Breast epithelium (tissue), 3 donors: ENCODE results near the gene TSNAXIP1.

Experiments
- CTCF ChIP-seq, 3 donors: fragments of 450-650 bp; IDR thresholded peaks; one replicate each; pipeline ENCODE4 v1.5.1; 2016 to 2017; ENCODE audit warnings: antibody characterized with exemption in 3 of 3, mild to moderate bottlenecking in 3 of 3, moderate library complexity in 3 of 3
- POLR2A ChIP-seq: fragments of 450-650 bp; IDR thresholded peaks from one replicate; pipeline ENCODE4 v1.6.1; 2016; ENCODE audit warnings: antibody characterized with exemption, mild to moderate bottlenecking, moderate library complexity
- POLR2AphosphoS5 ChIP-seq, 3 donors: sonication (generic); formaldehyde crosslinking; IDR thresholded peaks; one replicate each; pipeline ENCODE4 v1.6.1; 2017; ENCODE audit warnings: antibody characterized with exemption in 3 of 3

DNA sequence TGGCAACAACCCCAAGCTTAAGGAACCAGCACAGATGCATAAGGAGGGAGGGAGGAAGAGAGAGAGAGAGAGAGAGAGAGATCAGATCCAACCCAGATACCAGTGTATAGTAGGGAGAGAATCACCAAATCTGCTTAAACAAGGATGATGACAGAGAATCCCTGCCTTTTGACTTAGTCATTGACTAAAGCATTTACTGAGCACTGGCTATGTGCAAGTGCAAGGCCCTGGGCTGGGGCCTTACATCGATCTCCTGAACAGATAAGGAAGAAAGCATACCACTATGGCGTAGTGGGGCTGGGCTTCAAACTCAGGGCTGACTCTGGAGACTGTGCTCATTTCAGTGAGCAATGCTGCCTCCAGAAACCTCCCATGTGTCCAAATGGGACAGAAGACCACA, 15.8 kb downstream of the TSNAXIP1 start:
- TF ChIP-seq POLR2AphosphoS5 (IDR thresholded peaks at IDR 0.05) (no peak), CTCF (IDR thresholded peaks at IDR 0.05) (no peak), POLR2A (no peak)
